Hepatocyte (in vitro differentiated cells): ENCODE data around the gene AOPEP.

Experiments used
- CTCF ChIP-seq: fragments of 200-600 bp; sonication (generic); IDR thresholded peaks from 2 replicates; pipeline ENCODE4 v1.5.1; 2016; ENCODE audit warnings: antibody characterized with exemption, mild to moderate bottlenecking; ENCODE audit not compliant: poor library complexity
- EZH2phosphoT487 ChIP-seq: fragments of 200-600 bp; sonication (generic); IDR thresholded peaks from one replicate; pipeline ENCODE4 v1.6.1; 2018; ENCODE audit warnings: antibody characterized with exemption, mild to moderate bottlenecking, low read depth, moderate library complexity; ENCODE audit not compliant: unreplicated experiment, severe bottlenecking

GRCh38 chr9:94941211-94941875 lies 214.8 kb downstream of the AOPEP start:
- TF ChIP-seq CTCF (no peak), EZH2phosphoT487 (no peak)
